ENCODE results near the gene EXOC4.

GRCh38 chr7:133584956-133585668 lies 332.2 kb downstream of the EXOC4 start:
- TF ChIP-seq POLR2A (IDR thresholded peaks at IDR 0.05) (no peak), CTCF (IDR thresholded peaks at IDR 0.05) (no peak)

Measured in lower leg skin (tissue), 3 donors.